ENCODE data around the gene XYLT1.

Gene XYLT1

DNA sequence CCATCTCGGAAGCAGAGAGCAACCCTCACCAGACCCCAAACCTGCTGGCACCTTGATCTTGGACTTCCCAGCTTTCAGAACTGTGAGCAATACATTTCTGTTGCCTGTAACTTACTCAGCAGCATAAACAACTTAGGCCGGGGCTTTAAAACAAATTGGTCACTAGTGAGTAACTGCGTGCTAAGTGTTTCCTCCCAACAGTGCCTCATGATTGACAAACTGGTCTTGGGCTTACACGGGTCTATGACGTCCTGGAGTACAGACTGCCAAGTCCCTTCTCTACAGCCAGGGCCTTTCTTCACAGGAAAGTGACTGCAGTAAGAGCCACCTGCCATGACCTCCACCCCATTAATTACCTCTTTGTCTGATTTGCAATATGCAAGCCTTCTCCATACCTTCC, 136.7 kb downstream of the XYLT1 start:
- no peak for TF ChIP-seq CTCF (IDR thresholded peaks at IDR 0.05; ENCODE audit: borderline replicate concordance, control extremely low read depth, extremely low read depth, insufficient read depth, missing control alignments)
- in situ Hi-C loops (cut with MboI; ENCODE audit: low sequenced_read_pairs, unreplicated experiment): no loop called here
- no peak for DNase-seq (ENCODE audit: low spot score)

DNA sequence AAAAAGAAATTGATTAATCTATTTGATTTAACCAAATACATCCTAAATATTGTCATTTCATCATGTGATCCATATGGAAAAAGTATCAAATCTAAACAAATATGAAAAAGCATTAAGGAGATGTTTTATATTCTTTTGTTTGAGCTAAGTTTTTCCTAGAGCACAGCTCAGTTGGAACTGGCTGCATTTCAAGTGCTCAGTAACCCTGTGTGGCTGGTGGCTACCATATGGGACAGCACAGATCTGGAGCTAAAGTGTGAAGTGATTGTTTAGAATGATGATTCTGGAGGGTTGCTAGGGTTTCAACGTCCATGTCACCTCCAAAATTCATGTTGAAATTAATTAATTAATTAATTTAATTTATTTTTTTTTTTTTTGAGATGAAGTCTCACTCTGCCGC, 137.5 kb downstream of the XYLT1 start:
- TF ChIP-seq CTCF (IDR thresholded peaks at IDR 0.05; ENCODE audit: borderline replicate concordance, control extremely low read depth, extremely low read depth, insufficient read depth, missing control alignments): no peak
- in situ Hi-C loops (cut with MboI; ENCODE audit: low sequenced_read_pairs, unreplicated experiment): no loop called here
- DNase-seq (ENCODE audit: low spot score): no peak

- DNase-seq (ENCODE audit: low spot score): no peak
- in situ Hi-C loops (cut with MboI; ENCODE audit: low sequenced_read_pairs, unreplicated experiment): no loop called here
- no peak for TF ChIP-seq CTCF (IDR thresholded peaks at IDR 0.05; ENCODE audit: borderline replicate concordance, control extremely low read depth, extremely low read depth, insufficient read depth, missing control alignments)
These were observed 138.8 kb downstream of the XYLT1 start for GRCh38 chr16:17331991-17332390.

GRCh38 chr16:17331071-17331607, 139.6 kb downstream of the XYLT1 start:
- TF ChIP-seq CTCF (IDR thresholded peaks at IDR 0.05; ENCODE audit: borderline replicate concordance, control extremely low read depth, extremely low read depth, insufficient read depth, missing control alignments): no peak
- DNase-seq (ENCODE audit: low spot score): no peak
- in situ Hi-C loops (cut with MboI; ENCODE audit: low sequenced_read_pairs, unreplicated experiment): no loop called here

DNA sequence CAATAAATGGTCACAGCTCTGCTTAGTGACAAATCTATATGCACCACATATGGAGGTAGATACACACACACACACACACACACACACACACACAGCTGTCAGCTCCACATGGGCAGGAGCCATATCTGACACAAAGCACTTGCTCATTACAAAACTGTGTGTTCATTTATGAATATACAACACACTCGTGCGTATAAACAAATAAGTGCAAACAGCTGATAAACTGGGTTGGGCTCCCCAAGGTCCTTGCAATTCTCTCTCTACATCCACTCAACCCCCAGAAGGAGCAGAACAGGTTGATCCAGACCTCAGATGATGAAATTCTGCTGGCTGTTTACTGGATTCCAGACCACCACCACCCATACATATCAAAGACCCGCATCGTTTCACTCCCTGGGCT, 140.7 kb downstream of the XYLT1 start:
- DNase-seq (ENCODE audit: low spot score): no peak
- in situ Hi-C loops (cut with MboI; ENCODE audit: low sequenced_read_pairs, unreplicated experiment): no loop called here
- no peak for TF ChIP-seq CTCF (IDR thresholded peaks at IDR 0.05; ENCODE audit: borderline replicate concordance, control extremely low read depth, extremely low read depth, insufficient read depth, missing control alignments)

DNA sequence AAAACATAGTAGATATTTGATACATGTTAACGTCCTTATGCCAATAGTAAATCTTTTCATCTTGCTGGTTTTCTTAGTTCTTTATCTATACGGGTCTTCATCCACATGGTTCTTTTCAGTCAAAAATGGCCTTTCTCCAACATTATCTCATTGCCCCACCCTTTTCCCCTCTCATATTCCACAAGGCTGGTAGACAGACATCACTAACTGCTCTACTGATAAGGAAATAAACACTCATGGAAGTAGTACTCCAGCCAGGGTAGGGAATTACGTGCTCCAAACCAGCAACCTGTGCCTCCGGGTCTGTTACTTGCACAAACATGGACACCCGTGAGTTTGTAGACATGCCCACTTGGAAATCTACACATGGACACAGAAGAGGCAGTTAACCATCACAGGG, 141.4 kb downstream of the XYLT1 start:
- in situ Hi-C loops (cut with MboI; ENCODE audit: low sequenced_read_pairs, unreplicated experiment): no loop called here
- DNase-seq (ENCODE audit: low spot score): no peak
- TF ChIP-seq CTCF (IDR thresholded peaks at IDR 0.05; ENCODE audit: borderline replicate concordance, control extremely low read depth, extremely low read depth, insufficient read depth, missing control alignments): no peak

GRCh38 chr16:17328932-17329331, 141.8 kb downstream of the XYLT1 start:
- TF ChIP-seq CTCF (IDR thresholded peaks at IDR 0.05; ENCODE audit: borderline replicate concordance, control extremely low read depth, extremely low read depth, insufficient read depth, missing control alignments): no peak
- no peak for DNase-seq (ENCODE audit: low spot score)
- in situ Hi-C loops (cut with MboI; ENCODE audit: low sequenced_read_pairs, unreplicated experiment): no loop called here
